T-helper 1 cell (primary cell): ENCODE data around the gene DENND1C.
"Not testable (repeated sequence)": the region's sequence is repeated elsewhere in the genome, so short reads cannot be mapped to it uniquely, and the experiment has no call there.

Source experiments
- DNase-seq, 5 donors: peaks; one replicate each; pipeline ENCODE4 v3.0.0-alpha.2; 2012 to 2020

The DENND1C gene

GRCh38 chr19:6509118-6509971 lies 27.8 kb upstream of the DENND1C start:
- no peak for DNase-seq

GRCh38 chr19:6508028-6508771 lies 26.6 kb upstream of the DENND1C start:
- not testable (repeated sequence) for DNase-seq

GRCh38 chr19:6503407-6504201 lies 22.0 kb upstream of the DENND1C start:
- no peak for DNase-seq

- peak in 2 of 5 donors; percentile 11 to 15 for DNase-seq
Observed at GRCh38 chr19:6501740-6502648, 20.4 kb upstream of the DENND1C start, which contains the start of gene TUBB4A. Gene TUBB4A (minus strand): TSS chr19:6502309. CDS start chr19:6502212, 97 bp downstream.

- no peak for DNase-seq
Observed at GRCh38 chr19:6500837-6501739, 19.5 kb upstream of the DENND1C start.

GRCh38 chr19:6499052-6499790 lies 17.6 kb upstream of the DENND1C start:
- no peak for DNase-seq

GRCh38 chr19:6498294-6499036 lies 16.9 kb upstream of the DENND1C start:
- DNase-seq = no peak

- DNase-seq = no peak
Observed at GRCh38 chr19:6495947-6496346, 14.4 kb upstream of the DENND1C start.

GRCh38 chr19:6494438-6495036 lies 12.9 kb upstream of the DENND1C start:
- no peak for DNase-seq

GRCh38 chr19:6491802-6492592 lies 10.4 kb upstream of the DENND1C start:
- DNase-seq = no peak

GRCh38 chr19:6490134-6490533 lies 8.5 kb upstream of the DENND1C start:
- no peak for DNase-seq

- peak in 1 of 5 donors; percentile 50 for DNase-seq
Observed at GRCh38 chr19:6489278-6490061, 7.9 kb upstream of the DENND1C start.

GRCh38 chr19:6484831-6485230 lies 3.2 kb upstream of the DENND1C start:
- no peak for DNase-seq

GRCh38 chr19:6484230-6484629 lies 2.6 kb upstream of the DENND1C start:
- no peak for DNase-seq

GRCh38 chr19:6483235-6483634 lies 1.6 kb upstream of the DENND1C start:
- no peak for DNase-seq

- no peak for DNase-seq
Observed at GRCh38 chr19:6482343-6482686, 728 bp upstream of the DENND1C start.

GRCh38 chr19:6480848-6481415 lies 655 bp downstream of the DENND1C start:
- DNase-seq = no peak
